NB4 (cell line): ENCODE results near the gene RBM47.

Experiments
- DNase-seq: peaks from one replicate; pipeline ENCODE4 v3.0.0; 2010; ENCODE audit warnings: low read depth
- H3K4me3 ChIP-seq: one replicate; pipeline ENCODE4 v1.5.1; 2011; ENCODE audit warnings: mild to moderate bottlenecking, low read depth, low read length, moderate library complexity
- CTCF ChIP-seq: IDR thresholded peaks from one replicate; pipeline ENCODE4 v1.5.1; 2012; ENCODE audit warnings: low read depth, low read length
- MAX ChIP-seq: IDR thresholded peaks from 2 replicates; pipeline ENCODE4 v1.6.1; 2011; ENCODE audit warnings: low read depth, low read length
- MYC ChIP-seq: IDR thresholded peaks from 2 replicates; pipeline ENCODE4 v1.6.1; 2011; ENCODE audit warnings: low read depth, low read length
- POLR2A ChIP-seq: IDR thresholded peaks from 2 replicates; pipeline ENCODE4 v1.6.1; 2011; ENCODE audit warnings: mild to moderate bottlenecking; ENCODE audit not compliant: insufficient read length; ENCODE audit errors: extremely low read depth

Gene RBM47

GRCh38 chr4:40573593-40574311, 55.9 kb downstream of the RBM47 start:
- H3K4me3 ChIP-seq: no peak overlapping the region
- no peak for TF ChIP-seq POLR2A
- peak; percentile 87 for TF ChIP-seq MAX
- TF ChIP-seq CTCF: no peak
- peak; percentile 96 for TF ChIP-seq MYC
- peak; percentile 91 for DNase-seq

GRCh38 chr4:40572692-40573310, 56.9 kb downstream of the RBM47 start:
- no peak overlapping the region for H3K4me3 ChIP-seq
- no peak for TF ChIP-seq MAX
- TF ChIP-seq CTCF: no peak
- no peak for TF ChIP-seq MYC
- TF ChIP-seq POLR2A: no peak

GRCh38 chr4:40571208-40571607, 58.5 kb downstream of the RBM47 start:
- TF ChIP-seq MYC: no peak
- TF ChIP-seq MAX: no peak
- TF ChIP-seq POLR2A: no peak
- no peak for TF ChIP-seq CTCF
- no peak overlapping the region for H3K4me3 ChIP-seq
- no peak for DNase-seq

More at GRCh38 chr4:40572692-40573310, 56.9 kb downstream of the RBM47 start:
- no peak for DNase-seq

- DNase-seq: no peak
- TF ChIP-seq MAX: no peak
- no peak for TF ChIP-seq POLR2A
- TF ChIP-seq CTCF: no peak
- TF ChIP-seq MYC: no peak
- no peak overlapping the region for H3K4me3 ChIP-seq
Observed at GRCh38 chr4:40570348-40571077, 59.2 kb downstream of the RBM47 start.

- DNase-seq: no peak
- TF ChIP-seq MYC (no peak), CTCF (no peak), POLR2A (no peak), MAX (no peak)
- no peak overlapping the region for H3K4me3 ChIP-seq
Observed at GRCh38 chr4:40564815-40565483, 64.7 kb downstream of the RBM47 start.
